Measurements from ENCODE around the gene CASP5.
A peak's percentile ranks its signal among the peaks of the same experiment; 100 is the strongest.
"Not testable (repeated sequence)": the region's sequence is repeated elsewhere in the genome, so short reads cannot be mapped to it uniquely, and the experiment has no call there.

CASP5 gene

DNA sequence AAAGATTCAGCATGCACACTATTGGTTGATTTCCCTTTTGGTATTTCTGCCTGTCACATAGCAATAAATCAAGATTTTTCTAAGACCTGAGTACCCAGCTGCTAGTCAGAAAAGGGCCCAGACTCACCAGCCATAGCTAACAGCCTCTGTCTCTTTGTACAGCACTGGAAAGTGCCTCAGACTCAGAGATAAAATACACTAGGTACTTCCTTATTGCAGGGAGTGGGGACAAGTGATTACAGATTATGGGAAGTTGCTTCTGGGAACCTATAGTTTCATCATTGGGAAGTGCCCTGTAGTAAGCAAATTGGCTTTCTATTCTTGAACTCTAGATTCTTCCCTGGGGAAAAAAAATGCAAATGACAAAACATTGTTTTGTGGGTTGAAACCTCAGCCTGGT lies at the start of gene CASP5:
Gene CASP5, minus strand, starts transcription at position 166 of the 400 bp plus-strand sequence. Its CDS starts 32 bp downstream, at position 134.
- no peak for FAIRE-seq
- DNase-seq (ENCODE audit: low spot score) = no peak

DNA sequence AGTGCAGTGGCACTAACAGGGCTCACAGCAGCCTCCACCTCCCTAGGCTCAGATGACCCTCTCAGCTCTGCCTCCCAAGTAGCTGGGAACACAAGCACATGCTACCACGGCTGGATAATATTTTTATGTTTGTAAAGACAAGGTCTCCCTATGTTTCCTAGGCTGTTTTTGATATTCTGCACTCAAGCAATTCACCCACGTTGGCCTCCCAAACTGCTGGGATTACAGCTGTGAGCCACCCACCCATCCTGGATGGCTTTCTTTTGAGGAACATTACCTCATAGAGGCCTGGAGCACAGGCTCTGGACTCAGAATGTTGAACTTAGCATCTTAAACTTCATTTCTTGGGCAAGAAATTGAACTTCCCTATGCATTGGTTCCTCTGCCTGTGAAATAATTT lies 49.1 kb upstream of the CASP5 start:
- not testable (repeated sequence) for DNase-seq (ENCODE audit: low spot score); FAIRE-seq

DNA sequence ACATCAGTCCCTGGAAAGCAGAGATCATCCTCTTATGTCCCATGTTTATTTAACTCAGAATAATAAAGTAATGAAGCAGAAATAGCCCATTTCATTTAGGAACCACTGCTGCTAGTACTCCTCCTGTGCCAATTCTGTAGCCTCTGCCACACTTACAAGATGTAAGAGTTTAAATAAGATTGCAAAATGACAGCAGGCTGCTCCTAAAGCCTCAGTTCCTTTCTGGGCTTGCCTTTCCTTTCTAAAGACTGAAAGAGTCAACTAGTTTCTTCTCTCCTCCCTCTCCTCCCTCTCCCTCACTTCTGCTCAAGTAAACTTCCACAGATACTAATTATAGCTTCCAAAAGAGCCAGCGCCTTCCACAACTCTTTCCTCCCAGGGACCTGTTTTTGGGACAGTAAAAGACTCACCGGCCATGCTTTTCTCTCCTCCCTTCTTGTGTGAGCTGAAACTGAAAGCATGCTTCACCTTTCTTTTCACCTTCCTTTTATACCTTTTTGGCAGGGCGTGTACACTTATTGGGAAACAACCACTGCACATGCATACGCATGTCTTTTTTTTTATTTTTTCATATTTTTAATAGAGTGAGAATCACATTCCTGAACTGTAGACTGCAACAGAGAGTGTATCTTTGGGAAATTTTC lies 48.2 kb upstream of the CASP5 start:
- DNase-seq (ENCODE audit: low spot score) = no peak
- no peak for FAIRE-seq

DNA sequence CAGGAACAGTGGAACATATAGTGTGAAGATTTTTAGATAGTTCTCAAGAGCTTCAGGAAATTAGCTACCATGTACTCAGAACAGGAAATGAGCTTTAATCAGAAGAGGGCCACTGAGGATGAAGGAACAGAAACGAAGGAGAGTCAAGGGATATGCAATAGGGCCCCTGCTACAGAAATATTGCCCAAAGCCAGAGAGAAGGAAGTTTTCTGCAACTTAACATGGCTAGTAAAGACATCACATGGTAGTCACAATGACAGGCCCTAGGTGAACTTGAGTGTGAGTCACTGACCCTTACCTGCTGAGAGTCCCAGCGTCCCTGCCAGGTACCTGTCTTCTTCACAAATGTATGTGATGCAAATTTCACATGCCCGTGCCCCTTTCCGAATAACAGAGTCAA lies 47.3 kb upstream of the CASP5 start:
- no peak for DNase-seq (ENCODE audit: low spot score)
- FAIRE-seq = no peak

DNA sequence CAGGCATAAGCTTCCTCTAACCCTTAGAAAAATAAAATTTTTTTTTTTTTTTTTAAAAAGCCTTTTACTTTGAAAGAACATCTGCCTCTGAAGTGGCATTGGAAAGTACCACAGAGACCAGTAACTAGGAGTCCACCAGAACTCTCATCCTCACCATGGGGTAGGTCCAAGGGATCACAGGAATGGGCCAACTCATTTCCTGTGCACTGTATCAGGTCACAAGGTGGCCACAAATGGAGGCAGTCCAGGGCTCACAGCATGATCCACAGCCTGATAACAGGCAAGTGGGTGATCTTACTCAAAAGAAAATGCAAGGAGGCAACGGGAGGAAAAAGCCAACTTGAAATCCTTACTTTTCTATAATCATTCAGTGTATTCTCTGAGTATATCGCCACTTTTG lies 46.8 kb upstream of the CASP5 start:
- not testable (repeated sequence) for DNase-seq (ENCODE audit: low spot score); FAIRE-seq

DNA sequence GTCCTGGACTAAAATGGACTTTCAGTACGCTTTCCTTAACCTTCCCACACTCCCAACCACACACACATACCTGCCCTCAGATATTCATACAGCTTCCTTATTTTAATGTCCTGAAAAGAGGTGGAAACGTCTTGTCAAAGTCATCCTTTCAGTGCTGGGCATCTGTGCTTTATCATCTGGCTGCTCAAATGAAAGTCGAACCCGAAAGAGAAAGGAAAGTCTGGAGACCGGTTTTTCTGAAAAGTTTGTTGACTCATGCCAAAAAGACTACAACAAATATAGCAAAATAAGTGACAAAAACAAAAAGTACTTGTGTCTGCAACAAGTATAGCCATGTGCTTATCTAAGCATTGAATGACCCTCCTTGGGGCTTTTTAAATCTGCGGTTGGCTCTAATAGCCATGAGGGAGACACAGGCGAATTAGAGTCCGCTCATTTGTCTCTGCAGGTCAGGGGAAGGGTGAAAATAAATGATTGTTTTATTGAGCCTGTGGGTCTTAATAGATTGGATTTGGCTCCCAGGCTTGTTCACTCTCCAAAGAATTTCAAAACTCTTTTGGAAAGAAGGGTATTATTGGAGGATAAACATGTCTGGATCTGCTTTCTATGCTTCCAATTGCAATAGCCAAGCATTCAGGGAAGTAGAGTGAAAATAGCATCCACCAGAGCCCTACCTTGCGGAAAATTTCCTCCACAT lies 40.4 kb upstream of the CASP5 start:
- DNase-seq (ENCODE audit: low spot score); FAIRE-seq: not testable (repeated sequence)

DNA sequence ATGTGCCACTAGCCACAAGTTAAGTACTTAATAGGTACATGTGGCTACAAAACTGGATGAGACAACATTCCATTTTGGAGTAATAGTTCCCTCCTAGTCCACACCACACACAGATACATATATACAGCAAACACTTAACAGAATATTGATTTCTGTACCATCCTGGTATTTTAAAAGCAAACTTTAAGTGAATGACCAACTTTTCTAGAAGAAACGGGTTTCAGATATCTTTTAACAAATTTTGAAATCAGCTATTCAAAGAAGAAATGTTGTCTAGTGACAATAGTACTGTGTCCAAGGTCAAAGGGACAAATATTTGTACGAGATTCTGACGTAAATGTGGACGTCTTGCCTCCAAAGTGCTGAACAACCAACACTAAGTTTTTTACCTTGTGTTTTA lies 34.5 kb upstream of the CASP5 start:
- FAIRE-seq = no peak

DNA sequence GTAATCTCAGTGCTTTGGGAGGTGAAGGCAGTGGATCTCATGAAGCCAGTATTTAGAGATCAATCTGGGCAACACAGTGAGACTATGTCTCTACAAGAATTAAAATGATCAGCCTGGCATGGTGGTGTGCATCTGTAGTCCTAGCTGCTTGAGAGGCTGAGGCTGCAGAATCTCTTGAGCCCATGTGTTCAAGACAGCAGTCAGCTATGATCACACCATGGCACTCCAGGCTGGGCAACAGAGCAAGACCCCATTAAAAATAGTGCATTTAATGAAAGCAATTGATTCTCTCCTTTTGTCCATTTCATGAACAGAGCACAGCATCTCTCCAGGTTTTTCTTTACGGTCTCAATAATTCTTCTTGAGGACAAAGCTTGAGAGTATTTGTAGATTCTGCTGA lies 33.5 kb upstream of the CASP5 start:
- DNase-seq (ENCODE audit: low spot score) = no peak
- no peak for FAIRE-seq

More for the DNA sequence above, 34.5 kb upstream of the CASP5 start:
- no peak for DNase-seq (ENCODE audit: low spot score)

DNA sequence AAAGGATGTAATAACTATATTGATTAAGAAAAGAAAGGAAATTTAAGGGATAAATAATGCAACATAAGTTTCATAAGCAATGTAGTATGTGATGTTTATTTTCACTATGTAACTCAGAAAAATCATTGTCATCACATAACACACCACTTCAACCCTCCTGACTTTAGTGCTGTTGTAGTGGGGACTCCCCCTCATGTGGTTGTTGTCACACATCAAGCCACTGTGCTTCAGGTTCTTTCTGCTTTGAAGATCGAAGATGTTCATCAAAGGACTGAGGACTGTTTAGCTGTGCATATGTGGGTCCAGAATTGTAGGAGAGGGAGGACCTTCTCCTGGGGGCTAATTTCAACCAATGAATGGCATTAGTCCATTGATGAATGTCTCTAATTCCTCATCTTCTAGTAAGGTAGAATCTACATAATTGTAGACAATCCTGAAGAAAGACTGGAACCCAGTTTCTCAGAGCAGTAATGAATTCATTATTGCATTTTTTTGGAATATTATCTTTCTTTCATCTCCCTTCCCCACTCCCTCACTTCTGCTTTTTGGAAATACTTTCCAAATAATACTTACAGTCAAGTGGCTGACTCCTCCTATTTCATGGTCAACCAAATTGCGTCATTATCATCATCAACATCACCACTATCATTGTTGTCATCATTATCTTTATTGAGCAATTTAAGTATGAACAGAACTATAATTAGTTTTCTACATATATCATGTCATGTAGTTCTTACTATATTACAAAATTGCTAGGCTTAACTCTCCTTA lies 31.9 kb upstream of the CASP5 start:
- FAIRE-seq (no peak), DNase-seq (ENCODE audit: low spot score) (no peak)

DNA sequence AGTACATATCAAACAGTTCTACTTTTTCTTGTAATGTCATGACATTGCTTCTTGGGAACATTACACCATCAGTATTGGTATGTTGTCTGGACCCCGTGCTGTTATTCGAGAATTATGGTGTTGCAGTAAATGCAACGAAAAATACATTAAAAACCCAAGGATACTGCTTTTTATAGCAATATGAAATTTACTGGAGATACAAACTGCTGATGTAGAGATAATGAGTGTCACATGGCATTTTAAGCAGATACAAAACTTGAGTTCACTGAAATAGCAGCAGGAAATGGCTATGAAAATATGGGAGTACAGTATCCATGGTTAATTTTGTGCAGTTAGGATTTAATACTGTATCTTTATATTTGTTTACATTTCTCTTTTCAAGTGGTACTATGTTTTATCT lies 29.5 kb upstream of the CASP5 start:
- DNase-seq (ENCODE audit: low spot score) = no peak
- FAIRE-seq = no peak

DNA sequence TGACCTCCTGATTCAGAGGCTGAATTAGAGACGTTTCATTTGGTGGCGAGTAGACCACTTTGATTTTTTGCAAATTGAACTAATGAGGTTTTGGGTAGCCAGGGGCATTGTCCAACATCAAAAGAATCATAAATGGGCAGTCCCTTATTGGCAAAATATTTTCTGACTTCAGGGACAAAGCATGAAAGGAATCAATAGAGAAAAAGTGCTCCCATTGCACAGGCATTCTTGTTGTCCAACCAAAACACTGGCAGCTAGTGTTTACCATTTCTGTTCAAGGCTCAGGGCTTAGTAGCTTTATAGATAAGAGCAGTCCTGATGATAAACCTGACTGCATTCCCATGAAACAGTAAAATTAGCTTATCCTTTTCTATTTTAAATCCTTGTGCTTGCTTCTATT lies 28.6 kb upstream of the CASP5 start:
- FAIRE-seq (no peak), DNase-seq (ENCODE audit: low spot score) (no peak)

DNA sequence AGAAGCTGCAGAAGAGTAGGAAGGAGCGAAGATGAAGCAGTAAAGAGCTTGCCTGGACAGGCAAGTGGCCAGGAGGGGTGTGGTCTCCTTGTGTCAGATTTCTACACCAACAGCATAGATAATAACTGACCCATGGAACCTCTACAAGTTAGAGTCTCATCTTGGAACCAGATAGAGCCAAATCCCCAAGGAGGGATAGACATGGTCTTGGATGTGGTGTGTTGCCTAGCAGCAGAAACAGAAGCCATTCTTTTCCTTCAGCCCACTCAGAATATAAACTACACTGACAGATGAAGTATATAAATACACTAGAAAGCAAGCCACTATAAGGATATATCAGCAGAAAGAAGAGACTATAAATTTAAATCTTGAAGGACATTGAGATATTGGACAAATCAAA lies 26.5 kb upstream of the CASP5 start:
- no peak for FAIRE-seq
- no peak for DNase-seq (ENCODE audit: low spot score)

DNA sequence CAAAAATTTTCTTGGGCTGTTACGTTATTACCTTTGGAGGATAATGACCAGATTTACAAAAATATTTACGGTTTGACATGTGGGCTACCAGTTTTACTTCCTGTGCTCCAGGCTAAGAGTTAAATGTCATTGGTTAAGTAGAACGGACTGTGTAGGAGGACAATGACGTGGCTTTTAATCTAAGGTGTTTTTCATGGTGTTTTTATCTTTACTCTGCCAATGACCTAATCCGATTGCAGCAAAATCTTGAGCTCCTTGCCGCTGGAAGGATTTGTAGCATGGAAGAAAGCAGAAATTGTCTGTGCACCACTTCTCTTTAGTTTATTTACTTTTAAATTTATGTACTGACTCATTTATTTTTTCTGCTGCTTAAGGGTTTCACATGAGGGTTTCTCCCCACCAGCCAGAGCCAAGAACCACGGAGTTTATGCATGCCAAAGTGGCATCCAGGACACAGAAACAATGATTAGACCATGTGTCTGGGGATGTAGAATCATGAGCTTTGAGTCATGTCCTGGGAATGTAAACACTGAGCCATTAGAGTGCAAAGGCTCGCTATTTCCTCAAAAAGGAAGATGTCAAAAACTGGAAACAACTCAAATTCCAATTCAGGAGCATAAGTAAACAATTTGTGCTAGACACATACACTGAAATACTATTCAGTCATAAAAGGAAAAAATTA lies 24.1 kb upstream of the CASP5 start:
- FAIRE-seq (peak; percentile 27), DNase-seq (ENCODE audit: low spot score) (peak; percentile 57)

DNA sequence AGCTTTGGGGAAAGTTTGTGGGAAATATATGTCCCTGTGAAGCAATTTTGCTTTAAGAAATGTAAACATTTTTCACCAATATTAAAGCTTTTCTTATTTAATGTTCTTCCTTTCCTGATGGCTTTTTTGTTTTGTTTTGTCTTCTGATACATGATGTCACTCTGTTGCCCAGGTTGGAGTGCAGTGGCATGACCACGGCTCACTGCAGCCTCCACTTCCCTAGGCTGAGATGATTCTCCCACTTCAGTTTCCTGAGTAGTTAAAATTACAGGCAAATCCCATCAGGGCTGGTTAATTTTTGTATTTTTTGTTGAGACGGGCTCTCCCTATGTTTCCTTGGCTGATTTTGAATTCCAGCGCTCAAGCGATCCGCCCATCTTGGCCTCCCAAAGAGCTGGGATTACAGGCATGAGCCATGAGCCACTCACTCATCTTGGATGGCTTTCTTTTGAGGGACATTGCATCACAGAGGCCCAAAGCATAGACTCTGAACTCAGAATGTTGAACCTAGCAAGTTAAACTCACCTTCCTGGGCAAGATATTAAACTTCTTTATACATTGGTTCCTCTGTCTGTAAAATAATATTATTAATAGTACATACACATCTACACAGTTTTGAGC lies 22.8 kb upstream of the CASP5 start:
- DNase-seq (ENCODE audit: low spot score) (no peak), FAIRE-seq (no peak)

DNA sequence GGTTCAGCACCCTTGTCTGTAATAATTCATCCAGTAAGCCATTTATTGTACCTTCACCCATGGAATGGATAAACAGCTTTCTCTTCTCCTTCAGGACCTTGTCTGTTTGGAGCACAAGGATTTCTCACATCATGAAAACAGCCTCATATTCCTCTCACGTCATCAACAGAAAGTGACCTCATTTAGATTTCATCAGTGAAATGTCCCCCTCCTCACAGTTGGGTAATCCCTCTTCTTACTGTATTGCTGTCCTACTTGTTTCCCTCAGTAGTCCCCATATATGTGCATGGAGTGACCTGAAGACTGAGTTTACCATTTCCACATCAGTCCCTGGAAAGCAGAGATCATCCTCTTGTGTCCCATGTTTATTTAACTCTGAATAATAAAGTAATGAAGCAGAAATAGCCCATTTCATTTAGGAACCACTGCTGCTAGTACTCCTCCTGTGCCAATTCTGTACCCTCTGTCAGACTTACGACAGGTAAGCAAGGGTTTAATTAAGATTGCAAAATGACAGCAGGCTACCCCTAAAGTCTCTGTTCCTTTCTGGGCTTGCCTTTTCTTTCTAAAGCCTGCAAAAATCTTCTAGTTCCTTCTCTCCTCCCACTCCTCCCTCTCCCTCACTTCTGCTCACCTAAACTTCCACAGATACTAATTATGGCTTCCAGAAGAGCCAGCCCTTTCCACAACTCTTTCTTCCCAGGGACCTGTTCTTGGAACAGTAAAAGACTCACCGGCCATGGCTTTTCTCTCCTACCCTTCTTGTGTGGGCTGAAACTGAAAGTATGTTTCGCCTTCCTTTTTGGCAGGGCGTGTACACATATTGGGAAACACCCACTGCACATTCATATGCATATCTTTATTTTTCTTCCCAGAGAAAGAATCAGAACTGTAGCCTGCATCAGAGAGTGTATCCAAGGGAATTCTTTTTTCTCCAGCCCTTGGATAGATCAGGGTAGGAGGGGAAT lies 21.9 kb upstream of the CASP5 start, which contains the start of gene CARD16:
Gene CARD16, minus strand, starts transcription at position 779 of the 968 bp plus-strand sequence. Its CDS starts 38 bp downstream, at position 741.
- DNase-seq (ENCODE audit: low spot score); FAIRE-seq: not testable (repeated sequence)

DNA sequence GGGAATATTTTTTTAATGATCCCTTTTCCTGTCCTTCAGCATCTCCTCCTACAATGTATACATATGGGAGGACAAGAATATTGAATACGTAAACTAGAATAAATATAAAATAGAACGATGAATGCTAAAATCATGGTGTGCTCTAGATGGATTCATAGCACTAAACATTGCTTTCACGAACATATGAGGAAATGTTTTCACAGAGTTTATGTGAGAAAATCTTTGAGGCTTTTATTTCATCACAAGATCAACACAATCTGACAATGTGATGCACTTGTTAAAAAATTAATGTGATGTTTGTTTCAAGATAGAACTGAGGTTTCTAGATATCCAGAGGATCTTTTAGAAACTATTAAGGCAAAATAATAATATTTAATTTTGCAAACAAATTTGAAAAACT lies 19.2 kb upstream of the CASP5 start:
- FAIRE-seq (no peak), DNase-seq (ENCODE audit: low spot score) (no peak)

DNA sequence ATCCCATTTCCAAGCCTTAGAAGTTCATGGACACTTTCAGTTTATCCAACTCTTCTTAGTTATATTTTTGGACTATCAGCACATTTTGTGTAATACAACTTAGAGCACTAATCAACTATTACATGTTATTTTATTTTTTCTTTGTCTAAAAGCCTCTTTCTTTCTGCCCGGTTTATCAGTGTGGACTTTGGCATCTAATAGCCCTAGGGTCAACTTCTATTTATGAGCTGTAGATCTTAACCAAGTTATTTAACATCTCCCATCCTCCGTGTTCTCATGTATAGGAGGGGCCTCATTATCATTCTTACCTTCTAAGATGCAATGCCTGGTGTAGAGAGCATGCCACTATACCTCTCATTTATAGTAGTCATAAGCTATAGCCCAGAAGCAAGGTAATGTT lies 17.7 kb upstream of the CASP5 start:
- no peak for FAIRE-seq

DNA sequence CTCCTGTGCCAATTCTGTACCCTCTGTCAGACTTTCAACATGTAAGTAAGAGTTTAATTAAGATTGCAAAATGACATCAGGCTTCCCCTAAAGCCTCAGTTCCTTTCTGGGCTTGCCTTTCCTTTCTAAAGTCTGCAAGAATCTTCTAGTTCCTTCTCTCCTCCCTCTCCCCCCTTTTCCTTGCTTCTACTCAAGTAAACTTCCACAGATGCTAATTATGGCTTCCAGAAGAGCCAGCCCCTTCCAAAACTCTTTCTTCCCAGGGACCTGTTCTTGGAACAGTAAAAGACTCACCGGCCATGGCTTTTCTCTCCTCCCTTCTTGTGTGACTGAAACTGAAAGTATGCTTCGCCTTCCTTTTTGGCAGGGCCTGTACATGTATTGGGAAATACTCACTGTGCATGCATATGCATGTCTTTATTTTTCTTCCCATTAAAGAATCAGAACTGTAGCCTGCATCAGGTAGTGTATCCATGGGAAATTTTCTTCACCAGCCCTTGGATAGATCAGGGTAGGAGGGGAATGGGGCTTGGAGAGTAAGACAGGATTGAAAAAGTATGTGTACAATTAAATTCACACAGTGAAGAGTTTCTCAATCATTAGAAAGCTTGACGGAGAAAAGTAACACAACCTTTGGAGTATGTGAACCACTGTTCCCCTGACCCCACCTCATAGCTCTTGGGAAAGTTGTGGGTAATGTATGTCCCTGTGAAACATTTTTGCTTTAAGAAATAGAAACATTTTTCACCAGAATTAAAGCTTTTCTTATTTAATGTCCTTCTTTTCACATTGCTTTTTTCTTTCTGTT lies 12.0 kb upstream of the CASP5 start, which contains the start of gene CASP1:
Gene CASP1, minus strand, starts transcription at position 332 of the 808 bp plus-strand sequence. Its CDS starts 31 bp downstream, at position 301.
- no peak for DNase-seq (ENCODE audit: low spot score)

More for the DNA sequence above, 17.7 kb upstream of the CASP5 start:
- no peak for DNase-seq (ENCODE audit: low spot score)

DNA sequence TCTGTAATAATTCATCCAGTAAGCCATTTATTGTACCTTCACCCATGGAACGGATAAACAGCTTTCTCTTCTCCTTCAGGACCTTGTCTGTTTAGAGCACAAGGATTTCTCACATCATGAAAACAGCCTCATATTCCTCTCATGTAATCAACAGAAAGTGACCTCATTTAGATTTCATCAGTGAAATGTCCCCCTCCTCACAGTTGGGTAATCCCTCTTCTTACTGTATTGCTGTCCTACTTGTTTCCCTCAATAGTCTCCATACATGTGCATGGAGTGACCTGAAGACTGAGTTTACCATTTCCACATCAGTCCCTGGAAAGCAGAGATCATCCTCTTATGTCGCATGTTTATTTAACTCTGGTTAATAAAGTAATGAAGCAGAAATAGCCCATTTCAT lies 11.4 kb upstream of the CASP5 start:
- not testable (repeated sequence) for DNase-seq (ENCODE audit: low spot score); FAIRE-seq

More for the DNA sequence above, 12.0 kb upstream of the CASP5 start, which contains the start of gene CASP1:
- no peak for FAIRE-seq
